HG03520 (cell line): ENCODE data around the gene SPIN3.
A peak's percentile ranks its signal among the peaks of the same experiment; 100 is the strongest.
"Not testable (repeated sequence)": the region's sequence is repeated elsewhere in the genome, so short reads cannot be mapped to it uniquely, and the experiment has no call there.

ENCODE experiments used
- ATAC-seq: cut with Tn5 transposase; IDR thresholded peaks from one replicate; pipeline ENCODE4 v1.9.1; 2021; ENCODE audit warnings: mild to moderate bottlenecking, moderate library complexity; ENCODE audit not compliant: unreplicated experiment

SPIN3 gene

DNA sequence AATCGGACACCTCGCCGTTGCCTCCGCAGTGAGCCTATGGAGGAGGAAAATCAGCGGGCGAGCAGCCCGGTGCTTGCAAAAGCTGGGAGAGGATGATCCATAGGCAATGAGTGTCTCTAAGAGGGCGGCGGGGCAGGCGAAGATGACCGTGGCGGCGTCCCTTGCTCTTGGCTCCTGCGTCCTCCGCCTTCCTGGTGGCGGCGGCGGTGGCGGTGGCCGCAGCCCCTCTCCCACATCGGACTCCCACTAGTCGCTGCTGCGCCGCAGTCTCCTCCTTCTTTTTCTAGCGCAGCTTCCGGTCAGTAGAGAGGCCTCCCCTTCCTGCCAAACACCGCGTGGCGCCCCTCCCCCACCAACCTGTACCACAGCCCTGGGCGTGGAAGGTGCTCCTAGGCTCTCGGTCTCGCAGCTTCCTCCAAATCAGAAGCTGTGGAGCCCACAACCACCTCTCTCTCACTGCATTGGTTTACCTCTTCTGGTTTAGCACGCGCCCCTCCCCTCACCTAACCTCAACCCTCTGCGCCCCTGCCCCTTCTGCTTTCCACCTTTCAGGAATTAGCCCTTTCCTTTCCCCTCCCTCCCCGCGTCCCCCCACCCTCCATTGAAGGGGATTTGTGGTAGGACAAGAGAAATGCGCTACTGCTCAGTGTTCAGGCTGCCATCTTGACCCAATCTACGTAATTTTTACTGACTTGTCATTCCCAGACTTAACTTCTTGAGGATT is at the start of gene SPIN3:
TSS of gene SPIN3 (minus strand) at position 271 of the 724 bp plus-strand sequence. CDS start 594 bp downstream, outside the sequence.
- no peak for ATAC-seq

DNA sequence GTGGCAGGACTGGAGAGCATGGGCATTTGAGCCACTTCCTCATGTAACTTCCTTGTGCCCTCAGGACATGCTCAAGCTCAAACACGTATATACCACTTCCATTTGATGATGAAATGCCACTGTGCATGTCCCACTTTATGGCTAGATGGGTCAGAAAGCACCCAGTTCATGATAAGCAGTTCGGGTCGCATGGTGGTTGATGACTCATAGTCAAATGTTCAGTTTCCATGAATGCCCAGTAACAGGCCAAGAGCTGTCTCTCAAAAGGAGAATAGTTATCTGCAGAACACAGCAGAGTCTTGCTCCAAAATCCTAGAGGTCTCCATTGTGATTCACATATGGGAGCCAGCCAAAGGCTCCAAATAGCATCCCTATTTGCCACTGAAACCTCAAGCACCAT is 48.9 kb upstream of the SPIN3 start:
- ATAC-seq = no peak

DNA sequence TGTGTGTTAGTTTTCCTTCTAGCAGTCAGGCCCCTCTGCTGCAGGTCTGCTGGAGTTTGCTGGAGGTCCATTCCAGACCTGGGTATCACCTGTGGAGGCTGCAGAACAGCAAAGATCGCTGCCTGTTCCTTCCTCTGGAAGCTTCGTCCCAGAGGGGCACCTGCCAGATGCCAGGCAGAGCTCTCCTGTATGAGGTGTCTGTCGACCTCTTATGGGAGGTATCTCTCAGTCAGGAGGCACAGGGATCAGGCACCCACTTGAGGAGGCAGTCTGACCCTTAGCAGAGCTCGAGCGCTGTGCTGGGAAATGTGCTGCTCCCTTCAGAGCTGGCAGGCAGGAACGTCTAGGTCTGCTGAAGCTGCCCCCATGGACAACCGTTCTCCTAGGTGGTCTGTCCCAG is 41.9 kb upstream of the SPIN3 start:
- not testable (repeated sequence) for ATAC-seq

DNA sequence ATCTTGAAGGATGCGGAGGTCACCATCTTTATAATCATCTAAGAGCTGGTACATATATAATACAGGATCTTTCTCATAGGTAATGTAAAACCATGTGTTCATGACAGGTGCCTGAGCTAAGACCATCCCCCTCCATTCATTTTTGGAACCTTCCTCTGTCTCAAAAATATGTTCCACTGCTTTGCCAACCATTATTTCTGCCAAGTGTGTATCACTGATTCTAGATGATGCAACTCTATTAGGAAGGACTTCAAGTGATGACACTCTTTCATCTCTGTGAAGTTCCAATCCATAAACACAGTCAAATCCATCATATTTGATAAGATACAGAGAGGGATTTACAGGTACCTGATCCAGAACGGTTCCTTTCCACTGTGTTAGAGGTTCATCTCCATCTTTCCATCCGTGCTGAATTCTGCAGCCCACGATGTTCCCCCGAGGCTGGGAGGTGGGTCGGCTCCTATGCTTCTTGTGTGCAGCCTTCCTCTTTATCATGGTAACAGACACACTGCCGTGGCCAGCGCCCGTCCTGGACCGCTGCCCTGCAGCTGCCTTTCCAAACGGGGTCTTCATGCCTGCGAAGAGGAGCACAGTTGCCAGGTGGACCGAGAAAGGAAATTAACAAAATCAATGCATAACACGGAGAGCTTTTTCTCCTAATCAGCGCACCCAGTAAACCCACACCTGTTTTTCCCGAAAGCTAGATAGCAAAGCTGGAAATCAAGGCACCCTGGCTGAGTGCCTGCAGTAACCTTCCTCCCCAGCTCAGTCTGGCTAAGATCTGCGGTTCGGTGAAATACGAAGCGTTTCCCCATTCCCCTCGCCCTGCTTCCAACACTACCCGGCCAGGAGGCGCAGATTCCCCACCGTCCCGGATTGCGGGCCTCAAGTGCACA is 718 bp downstream of the SPIN3 start:
- ATAC-seq = no peak

DNA sequence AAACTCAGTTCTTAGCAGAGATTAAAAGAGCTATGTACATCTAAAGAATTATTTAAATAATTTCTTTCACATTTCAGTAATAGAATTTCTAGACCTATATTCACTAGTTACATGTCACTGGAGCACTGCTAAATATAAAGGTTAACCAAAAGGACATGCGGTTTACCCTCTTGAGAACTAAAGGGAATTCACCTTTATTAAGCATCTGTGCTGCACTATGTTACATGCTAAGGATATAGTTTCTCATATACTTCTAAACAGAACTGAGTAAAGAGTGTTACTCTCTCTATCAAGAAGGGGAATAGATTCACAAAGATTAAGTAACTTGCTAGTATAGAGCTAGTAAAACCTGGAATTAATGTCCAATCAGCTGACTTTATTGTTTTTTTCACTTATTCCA is 7.6 kb downstream of the SPIN3 start:
- no peak for ATAC-seq

DNA sequence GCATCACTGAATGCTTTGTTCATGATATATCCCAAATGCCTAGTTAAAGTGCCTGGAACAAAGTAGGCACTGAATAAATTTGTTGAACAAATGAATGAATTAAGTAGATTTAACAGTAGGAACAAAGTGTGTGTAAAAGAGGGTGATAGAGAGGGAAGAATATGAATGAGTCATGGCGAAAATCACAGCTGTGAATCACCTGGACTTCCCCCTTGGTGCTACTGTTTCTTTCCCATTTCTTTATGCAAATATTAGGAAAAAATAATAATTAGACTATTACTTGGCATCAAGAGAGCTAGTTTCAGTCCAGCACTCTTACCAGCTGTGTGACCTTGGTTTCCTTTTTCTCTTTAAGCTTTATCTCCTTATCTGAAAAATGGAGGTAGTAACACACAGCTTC is 9.2 kb downstream of the SPIN3 start:
- no peak for ATAC-seq

DNA sequence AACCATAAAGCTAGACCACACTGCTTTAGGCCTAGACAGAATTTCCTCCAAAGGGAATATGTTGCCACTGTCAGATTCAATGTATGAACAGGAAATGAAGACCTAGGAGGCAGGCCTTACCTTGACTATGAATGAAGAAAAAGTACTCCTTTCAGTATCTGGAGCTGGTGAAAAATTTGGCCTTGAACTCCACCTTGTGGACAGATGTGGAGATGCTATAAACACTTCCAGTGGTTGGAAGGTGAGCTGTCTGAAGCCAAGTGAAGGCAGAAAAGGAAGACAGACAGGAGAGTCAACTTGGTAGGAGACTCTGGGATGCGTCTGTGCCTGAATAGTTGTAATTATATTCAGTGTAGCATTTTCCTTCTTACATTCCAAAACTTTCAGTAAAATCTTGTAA is 17.2 kb downstream of the SPIN3 start:
- peak; percentile 94 for ATAC-seq

DNA sequence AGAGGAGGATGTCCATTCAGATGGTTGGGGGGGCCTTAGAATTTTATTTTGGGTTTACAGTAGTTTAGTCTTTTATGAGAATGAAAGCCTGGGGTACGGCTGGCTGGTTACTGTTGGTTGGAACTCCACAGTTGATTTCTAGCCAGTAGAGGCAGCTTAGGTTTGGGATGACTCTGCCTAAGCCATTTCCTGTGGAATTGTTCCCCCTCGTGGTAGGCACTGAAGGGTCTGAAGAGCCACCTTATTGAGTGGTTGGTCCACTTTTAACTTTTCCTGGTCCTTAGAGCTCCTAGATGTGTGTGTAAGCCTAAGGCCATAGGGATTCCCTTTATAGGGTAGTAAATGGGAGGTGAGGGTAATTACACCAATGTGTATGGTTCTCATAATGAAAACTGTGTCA is 19.7 kb downstream of the SPIN3 start:
- ATAC-seq = no peak

DNA sequence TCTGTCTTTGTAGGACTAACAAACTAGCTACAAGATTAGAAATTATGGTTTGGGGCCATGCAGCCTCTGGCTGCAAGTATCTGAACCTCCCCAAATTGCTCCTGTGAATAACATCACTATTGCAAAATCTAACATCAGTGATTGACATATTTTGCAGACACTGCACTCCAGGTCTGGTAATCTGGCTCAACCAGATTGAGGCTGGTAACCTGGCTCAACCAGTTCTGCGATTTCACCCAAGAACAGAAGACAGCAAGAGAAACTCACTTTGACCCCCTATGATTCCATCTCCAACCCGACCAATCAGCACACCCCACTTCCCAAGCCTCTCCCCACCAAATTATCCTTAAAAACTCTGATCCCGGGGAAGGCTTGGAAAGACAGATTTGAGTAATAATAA is 20.9 kb downstream of the SPIN3 start:
- no peak for ATAC-seq

DNA sequence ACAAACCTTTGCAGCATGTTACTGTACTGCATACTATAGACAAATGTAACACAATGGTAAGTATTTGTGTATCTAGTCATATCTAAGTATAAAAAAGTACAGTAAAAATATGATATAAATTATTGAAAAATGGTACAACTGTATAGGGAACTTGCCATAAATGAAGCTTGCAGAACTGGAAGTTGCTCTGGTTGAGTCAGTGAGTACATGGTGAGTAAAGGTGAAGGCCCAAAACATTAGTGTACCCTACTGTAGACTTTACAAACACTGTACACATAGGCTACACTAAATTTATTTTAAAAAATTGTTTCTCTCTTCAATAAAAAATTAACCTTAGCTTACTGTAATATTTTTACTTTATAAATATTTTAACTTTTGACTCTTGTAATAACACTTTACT is 25.8 kb downstream of the SPIN3 start:
- no peak for ATAC-seq

DNA sequence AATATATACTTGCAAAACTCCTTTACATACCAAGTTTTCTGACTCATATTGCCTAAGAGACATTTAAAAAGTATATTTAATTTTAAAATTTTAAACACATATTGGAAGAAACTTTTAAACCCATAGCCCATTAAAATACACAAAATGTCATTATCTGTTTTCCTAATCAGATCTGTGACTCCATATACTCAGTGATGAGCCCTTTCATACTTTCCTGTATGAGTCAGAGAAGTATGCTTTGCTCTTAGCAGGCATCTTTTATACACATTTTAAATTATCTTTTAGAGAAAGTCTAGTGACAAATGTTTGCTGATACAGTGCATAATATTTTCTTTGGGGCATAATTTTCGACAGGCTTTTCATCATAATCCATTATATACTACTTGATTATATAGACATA is 26.4 kb downstream of the SPIN3 start:
- no peak for ATAC-seq

DNA sequence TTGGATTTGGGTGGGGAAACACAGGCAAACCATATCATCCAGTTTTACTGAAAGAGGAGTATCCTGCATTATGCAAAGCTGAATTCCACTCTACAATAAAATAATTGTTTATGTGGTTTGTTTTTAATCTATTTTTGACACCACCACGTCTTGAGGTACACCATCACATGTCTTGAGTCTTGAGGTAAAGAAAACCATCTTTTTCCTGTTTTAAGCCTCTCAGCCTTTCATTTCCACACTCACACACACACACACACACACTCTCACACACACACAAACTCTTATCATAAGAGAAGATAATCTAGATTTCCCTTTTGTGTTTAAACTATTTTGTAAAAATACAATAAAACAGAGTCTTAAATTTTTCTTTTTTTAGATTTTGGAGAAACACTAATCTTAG is 32.0 kb downstream of the SPIN3 start:
- ATAC-seq = no peak

DNA sequence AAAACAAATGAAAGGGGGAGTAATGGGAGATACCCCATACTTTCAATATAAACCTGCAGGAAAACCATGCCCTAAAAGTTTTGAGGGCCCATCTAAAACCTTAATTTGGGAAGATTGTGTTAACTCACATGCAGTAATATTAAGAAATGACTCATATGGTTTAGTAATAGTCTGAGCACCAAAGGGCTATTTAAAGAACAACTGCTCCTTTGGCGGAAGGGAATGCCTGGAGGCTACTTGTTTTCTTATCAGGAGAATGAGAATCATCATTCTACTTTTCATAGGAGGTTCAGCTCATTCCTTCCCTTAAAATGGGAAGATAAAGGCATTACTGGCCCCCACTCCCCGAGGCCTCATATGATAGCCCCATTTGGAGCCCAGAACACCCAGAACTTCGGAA is 47.6 kb downstream of the SPIN3 start:
- ATAC-seq = no peak

DNA sequence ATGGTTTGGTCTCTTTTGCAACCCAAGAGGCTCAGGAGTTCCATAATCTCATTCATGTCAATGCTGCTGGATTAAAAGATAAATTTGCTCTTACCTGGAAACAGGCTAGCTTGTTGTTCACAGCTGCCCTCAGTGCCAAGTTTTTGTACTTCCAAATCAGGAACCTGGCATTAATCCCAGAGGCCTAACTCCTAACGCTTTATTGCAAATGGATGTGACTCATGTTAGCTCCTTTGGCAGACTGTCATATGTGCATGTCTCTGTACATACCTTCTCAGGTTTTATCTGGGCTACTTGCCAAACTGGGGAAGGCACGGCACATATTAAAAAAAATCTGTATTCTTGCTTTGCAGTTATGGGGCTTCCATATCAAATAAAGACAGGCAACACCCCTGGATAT is 49.1 kb downstream of the SPIN3 start:
- ATAC-seq = not testable (repeated sequence)

DNA sequence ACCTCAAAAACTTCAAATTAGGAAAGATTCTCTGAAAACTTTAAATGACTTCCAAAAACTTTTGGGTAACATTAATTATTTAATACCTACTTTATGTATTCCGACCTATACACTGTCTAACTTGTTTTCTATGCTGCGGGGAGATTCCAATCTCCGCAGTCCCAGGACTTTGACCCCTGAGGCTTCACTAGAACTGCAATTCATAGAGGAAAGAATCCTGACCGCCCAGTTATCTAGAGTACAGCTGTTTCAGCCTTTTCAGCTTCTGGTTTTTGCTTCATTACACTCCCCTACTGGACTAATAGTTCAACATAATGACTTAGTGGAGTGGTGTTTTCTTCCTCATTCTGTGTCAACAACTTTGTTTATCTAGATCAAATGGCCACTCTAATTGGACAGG is 50.1 kb downstream of the SPIN3 start:
- ATAC-seq = not testable (repeated sequence)

DNA sequence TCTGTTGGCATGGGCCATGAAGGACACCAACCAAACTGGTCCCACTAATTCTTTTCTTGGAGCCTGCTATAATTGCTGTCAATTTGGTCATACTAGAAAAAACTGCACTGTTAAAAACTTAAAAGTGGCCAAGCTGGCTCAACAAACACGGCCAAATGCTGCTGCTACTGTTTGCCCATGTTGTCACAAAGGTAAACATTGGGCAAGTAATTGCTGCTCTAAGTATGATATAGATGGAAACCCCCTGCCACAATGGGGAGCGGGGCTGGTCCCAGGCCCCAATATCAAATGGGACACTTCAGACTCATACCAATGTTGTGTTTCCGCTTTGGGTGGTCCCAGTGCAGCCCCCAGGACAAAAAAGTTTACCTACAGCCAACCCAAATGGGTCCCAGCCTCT is 52.1 kb downstream of the SPIN3 start:
- no peak for ATAC-seq
